Stimulated activated CD8-positive, alpha-beta memory T cell treated with anti-CD3 and anti-CD28 coated beads, Interleukin-7, amount 100 ng/mL, for 24 hours (primary cell): ENCODE data around the gene TRIM2.

Experiments used
- DNase-seq: peaks from one replicate; pipeline ENCODE4 v3.0.0-alpha.2; 2020; ENCODE audit warnings: low read depth

Gene TRIM2

DNA sequence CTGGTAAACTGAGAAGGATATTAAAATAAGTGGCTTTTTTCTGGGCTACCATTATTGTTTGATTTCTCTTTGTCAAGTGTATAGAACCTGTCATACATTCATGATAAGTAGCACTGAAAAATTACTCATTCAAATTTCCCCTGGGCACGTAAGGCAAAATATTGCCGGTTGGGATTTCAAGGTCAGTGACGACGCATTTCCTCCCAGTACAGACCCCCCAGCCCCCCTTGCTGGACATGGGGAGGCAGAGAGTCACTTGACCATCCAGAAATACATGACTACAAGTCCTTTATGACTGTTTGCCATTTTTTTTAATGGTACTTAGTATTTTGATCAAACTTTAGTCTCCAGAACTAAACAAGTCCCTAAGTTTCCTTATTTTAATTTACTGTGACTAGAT lies 133.4 kb downstream of the TRIM2 start:
- DNase-seq, result no peak

DNA sequence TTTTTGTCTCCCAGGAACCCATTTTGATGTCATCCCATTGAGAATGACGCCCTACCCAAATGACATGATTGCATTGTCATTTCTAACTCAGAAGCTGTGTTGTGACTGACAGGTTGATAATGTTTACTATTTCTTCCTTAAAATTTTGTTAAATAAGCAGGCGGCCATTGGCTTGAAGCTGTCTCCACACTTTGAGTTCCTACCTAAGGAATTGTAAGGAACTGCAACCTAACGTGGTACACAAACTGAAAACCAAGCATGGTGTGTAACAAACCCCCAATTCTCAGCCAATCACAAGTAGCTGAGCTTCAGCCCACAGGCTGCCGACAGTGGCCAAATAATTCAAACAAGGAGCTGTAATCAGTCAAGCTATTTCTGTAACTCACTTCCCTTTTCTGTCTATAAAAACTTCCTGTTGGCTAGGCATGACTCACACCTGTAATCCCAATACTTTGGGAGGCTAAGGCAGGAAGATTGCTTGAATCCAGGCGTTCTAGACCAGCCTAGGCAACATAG lies 137.4 kb downstream of the TRIM2 start:
- no peak for DNase-seq

DNA sequence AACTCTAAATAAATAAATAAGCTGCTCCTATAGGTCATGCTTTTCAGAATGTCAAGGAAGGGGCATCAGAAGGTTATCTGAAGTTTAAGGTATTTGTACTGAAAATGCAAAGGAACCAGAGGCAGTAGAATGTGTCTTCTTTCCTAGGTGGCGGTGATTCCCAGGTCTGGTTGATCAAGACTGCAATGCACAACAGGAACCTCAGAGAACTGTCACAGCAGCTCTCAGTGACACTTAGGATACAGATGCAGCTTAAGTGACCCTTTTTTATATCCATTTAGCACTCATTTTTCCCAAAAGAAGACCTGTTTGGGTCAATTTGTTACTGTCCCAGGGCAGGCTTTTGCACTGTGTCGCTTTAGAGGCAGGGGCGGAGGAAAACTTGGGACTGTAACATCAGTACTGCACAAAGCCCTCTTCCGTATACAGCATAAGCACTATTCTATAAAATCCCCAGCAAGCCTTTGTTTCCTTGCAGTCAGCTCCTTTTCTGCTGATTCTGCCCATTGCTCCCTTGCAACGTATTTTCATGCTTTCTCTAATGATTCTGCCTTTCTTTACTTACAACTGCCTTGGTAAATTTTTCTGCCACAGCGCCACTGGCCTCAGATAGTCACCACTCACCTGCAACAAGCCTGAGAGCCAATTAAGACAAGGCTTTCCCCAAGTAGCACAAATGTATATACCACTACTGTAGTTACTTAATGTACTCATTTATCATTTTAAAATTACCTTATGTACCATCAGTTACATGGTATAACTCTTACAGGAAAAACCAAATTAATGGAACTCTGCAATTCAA lies 138.7 kb downstream of the TRIM2 start:
- DNase-seq, result no peak

DNA sequence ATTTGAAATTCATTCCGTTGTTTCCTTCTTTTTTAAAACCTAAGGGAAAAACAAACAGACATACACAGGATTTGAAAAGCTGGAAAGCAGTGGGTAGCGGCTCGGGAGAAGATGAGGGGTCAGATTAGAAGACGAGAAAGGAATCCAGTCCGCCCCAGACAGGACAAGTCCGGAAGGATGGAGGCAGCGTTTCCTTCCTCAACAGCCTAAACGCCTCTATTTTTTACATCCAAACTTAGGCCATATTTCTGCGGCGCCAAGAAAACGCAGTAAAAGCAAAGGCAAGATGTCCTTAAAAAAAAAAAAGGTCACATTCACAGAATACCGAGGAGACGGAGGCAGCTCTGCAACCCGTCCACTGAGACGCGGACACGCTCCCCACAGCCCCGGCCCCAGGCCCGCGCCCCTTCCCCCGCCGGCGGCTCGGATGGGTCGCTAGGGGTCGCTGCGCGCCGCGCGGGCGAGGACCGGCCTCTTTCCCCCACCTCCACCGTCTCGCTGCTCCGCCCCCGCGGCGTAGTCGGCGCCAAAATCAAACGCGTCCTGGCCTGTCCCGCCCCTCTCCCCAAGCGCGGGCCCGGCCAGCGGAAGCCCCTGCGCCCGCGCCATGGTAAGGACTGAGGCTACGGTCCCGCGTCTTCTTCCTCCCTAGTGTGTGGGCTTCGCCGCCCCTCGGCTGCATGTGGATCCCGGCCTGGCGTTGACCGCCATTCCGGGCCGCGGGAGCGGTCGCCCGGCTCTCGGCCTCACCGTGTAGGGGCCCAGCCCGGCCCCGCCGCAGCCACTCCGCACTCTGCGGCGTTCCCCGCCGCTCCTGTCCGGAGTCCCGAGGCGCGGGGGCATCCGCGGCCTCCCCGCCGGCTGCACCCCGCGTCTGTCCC lies 140.1 kb downstream of the TRIM2 start, which contains the start of gene MND1:
Gene MND1 (plus strand): TSS at position 558 of the 881 bp plus-strand sequence. CDS start 50 bp downstream, at position 608.
- peak; percentile 85 for DNase-seq

DNA sequence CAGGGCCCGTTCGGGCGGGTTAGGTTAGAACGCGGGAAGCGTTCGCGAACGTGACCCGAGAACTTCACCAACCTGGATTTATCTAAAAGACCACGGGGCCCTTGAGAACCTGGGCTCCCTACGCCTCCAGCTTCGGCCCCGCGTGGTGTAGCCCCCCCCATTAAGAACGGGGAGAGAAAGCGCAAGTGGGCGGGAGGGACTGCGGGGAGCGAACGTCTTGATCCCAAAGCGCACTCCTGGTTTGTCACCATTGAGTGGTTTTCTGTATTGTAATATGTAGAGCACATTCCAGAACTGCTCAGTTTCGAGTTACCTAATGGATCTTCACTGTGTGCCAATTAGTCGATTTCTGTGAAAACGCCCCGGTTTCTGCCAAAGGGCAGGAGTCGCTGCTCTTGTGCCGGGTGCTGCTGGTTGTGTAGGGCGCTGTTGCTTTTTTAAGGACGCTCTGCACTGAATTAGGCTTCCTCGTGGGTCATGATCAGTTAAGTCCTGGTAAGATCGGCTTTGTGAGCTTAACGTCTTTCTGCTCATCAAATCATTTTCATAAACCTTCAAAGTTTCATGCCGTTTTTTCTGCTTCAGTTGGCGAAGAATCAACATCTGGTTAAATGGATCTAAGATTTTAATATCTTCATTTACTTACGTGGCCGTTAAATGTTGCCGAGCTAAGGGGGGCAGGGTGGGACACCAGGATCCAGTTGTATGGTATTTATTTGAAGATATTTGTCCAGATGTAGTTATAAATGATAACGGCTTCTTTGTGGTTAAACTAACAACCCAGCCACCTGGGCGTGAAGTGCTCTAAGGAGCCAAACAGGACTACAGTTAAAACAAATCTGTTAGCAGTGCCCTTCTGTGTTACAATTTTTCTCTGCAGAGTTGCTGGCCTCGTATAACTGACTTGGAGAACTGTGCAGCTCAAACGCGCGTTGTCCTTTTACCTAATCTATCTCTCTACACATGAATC lies 141.1 kb downstream of the TRIM2 start:
- no peak for DNase-seq

DNA sequence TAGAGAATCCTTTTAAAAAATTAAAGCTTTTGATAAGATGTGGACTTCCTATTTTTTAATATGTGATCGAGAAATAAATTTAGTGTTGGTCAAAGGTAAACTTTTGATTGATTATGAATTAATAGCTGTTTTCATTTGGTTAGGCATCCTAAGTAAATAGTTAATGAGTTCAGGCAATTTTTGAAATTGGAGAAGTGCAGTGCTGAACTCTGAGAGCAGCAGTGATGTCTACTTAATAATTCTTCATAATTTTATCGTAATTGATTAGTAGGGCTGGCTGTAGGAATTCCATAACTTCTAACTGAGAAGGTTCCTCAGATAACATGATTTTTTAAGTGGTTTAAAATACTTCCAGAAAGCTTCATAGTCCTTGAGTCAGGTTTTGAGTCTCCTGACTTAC lies 141.8 kb downstream of the TRIM2 start:
- no peak for DNase-seq

DNA sequence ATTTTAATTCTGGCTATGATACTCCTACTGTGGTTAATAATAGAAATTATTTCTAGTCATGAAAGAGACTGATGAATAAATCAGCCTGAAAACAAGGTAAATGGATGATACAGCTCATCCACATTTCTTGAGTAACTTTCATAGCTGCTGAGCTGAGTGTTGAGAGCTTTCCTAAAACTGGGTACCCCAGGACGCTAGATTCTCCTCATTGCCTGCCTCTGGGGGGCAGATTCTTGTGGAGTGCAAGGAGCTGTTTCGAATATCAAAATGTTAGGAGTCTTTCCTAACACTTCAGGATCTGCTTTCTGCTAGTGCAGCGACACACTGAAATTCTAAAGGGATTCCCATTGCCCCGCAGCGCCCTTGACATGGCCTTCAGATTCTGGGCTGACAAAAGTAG lies 142.3 kb downstream of the TRIM2 start:
- DNase-seq, result no peak

DNA sequence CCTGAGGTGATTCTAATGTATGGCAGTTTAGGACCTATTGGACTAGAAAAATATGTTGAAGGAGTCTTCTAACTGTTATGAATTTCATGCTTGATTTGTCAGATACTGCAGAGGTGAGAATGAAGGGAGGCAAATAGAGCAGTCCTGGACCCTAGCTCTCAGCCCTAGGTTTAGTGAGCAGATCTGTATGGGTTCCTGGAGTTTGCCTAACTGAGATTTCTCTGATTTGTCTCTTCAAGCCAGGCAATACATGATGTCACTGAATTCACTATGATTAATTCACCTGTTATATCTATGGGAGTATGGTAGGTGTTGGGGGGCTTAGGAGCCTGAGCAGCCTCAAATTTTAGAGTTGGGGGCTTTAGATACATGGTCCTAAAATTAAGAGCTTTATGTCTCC lies 142.9 kb downstream of the TRIM2 start:
- DNase-seq, result no peak

DNA sequence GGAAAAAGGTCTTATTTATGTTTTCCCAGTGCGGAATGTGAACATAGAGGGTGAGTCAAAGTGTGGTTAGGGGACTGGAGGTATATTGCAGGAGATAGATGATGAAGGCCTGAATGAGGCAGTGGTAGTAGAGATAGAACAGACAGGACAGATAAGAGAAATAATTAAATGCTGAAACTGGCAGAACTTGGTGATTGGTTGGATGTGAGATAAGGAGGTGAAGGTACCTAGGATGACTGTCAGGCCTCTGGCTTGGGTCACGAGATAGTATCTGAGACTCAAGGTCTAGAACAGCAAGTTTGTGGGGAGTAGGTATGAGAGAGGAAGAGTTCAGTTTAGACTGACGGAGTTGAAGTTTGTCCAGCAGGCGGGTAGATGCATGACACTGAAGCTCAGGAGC lies 143.8 kb downstream of the TRIM2 start:
- no peak for DNase-seq

DNA sequence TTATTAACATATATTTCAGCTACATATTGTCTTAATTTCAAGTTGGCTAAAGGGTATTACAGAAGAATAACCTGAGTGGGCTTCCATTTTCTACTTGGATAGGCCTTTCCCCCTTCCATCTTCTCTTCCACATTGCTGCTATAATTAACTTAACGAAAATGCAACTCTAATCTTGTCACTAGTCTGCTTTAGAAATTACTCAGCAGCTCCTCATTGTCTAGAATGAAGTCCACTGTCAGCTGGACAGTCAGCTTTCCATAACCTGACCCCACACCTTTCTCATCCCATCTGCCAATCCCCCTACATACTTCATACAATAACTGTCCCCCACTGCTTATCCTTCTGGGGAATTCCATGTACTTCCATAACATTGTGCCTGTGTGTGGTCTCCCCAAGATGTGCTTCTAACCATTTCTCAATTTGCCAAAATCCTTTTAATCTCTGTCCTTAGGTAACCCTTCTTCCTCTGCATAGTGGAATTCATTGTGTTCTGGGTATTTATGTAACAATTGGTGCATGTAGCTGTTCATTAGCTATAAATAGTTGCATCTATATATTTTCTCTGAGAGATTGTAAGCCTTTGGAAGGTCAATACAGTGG lies 145.1 kb downstream of the TRIM2 start:
- no peak for DNase-seq

DNA sequence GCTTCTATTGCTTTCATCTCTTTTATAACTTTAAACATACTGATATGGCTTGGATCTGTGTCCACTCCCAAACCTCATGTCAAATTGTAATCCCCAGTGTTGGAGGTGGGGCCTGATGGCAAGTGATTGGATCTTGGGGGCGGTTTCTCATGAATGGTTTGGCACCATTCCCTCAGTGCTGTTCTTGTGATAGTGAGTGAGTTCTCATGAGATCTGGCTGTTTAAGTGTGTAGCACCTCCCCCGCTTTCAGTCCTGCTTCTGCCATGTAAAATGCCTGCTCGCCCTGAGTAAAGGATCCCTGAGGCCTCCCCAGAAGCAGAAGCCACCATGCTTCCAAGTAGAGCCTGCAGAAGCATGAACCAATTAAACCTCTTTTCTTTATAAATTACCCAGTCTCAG lies 157.9 kb downstream of the TRIM2 start:
- DNase-seq, result no peak

DNA sequence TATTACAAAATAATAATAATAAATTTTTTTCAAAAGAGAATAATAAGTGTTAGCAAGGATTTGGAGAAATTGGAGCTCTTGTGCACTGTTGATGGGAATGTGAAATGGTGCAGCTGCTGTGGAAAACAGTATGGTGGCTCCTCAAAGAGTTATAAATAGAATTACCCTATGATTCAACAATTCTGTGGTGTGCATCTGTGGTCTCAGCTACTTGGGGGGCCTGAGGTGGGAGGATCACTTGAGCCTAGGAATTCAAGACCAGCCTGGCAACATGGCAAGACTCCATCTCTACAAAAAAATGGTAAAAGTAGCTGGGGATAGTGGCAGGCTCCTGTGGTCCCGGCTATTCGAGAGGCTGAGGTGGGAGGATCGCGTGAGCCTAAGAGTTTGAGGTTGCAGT lies 159.8 kb downstream of the TRIM2 start:
- no peak for DNase-seq

DNA sequence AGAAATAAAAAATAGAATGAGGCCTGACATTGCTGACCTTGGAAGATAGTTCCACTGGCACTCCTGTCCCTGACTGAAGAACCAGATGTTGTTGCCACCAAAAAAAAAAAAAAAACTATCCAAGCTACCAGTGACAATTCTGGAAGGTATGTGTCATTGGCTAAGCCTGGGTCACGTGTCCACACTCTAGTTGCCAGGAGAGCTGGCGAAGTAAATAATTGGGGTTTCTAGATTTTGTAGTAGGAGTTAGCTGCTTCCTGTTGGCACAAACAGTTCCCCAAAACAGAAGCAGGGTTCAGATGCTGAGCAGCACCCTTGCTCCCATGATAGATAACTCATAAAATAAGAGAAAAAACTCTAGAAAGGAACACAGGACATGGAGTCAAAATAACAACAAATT lies 160.8 kb downstream of the TRIM2 start:
- no peak for DNase-seq

DNA sequence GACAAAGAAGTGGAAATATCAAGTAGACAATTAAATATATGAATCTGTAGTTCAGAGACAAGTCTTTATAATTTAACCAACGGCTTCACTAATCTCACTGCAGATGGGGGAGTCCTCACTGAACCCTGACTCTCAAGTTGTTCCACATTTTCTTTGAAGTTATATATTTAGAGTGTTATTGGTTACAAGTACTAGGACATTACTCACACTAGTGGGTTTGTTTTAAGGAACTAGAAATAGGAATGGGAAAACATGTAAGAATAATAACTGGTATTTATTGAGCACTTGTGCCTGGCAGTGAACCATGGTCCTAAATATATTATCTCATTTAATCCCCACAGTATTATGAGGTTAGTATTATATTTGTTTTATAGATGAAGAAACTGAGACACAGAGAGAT lies 162.2 kb downstream of the TRIM2 start:
- DNase-seq, result no peak

DNA sequence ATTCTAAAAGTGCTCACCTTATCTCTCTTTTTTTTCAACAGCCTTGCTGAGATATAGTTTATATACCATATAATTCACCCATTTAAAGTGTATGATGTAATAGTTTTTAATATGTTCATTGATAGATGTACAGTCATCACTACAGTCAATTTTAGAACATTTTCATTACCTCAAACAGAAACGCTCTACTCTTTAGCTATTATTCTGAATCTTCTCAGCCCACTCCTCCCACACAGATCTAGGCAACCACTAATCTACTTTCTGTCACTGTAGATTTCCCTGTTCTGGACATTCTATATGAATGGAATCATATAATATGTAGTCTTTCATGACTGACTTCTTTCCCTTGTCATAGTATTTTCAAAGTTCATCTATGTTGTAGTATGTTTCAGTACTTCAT lies 162.8 kb downstream of the TRIM2 start:
- DNase-seq, result no peak

DNA sequence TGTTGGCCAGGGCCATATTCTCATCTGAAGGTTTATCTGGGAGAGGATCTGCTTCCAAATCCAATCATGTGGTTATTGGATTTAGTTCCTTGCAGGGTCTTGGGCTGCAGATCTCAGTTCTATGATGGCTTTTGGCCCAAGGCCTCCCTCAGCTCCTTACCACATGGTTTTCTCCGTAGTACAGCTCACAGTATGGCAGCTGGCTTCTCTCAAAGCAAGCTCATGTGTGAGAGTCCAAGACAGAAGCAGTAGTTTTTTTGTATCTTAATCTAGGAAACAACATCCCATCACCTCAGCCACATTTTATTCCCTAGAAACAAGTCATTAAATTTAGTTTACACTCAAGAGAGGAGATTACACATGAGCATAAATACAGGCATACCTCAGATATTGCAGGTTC lies 164.8 kb downstream of the TRIM2 start:
- no peak for DNase-seq

DNA sequence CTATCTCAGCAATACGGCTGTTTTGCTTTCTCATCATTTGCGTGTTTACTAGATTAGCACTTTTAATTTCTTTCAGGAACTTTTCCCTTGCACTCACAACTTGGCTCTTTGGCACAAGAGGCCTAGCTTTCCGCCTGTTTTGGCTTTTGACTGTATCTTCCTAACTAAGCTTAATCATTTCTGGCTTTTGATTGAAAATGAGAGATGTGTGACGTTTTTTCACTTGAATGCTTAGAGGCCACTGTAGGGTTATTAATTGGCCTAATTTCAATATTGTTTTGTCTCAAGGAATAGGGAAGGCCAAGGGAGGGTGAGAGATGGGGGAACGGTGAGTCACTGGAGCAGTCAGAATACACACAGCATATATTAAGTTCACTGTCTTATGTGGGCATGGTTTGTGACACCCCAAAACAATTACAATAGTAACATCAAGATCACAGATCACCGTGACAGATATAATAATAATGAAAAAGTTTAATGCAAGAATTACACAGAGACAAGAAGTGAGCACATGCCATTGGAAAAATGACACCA lies 167.5 kb downstream of the TRIM2 start:
- no peak for DNase-seq

DNA sequence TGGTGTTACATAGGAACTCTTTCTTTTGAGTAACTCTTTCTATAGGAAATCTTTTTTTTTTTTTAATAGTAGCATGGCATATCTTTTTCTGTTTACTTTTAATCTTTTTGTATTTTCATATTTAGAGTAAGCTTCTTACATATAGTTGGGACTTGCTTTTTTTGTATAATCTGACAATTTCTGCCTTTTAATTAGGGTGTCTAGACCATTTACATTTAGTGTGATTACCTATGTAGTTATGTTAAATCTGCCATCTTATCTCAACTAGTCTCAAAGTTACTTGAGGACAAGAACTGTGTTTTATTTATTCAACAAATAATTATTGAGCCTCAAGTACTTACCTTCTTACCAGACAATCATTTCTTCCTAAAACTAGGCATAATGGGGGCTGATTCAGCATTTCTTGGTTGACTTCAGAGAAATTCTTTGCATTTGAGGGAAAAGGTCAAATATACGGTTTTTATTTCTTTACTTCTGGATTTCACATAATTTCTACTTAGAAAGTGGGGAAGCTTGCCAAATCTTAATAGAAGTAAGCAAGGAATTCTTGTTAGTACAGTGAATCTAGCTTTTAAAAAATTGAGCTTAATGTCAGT lies 168.8 kb downstream of the TRIM2 start:
- no peak for DNase-seq

DNA sequence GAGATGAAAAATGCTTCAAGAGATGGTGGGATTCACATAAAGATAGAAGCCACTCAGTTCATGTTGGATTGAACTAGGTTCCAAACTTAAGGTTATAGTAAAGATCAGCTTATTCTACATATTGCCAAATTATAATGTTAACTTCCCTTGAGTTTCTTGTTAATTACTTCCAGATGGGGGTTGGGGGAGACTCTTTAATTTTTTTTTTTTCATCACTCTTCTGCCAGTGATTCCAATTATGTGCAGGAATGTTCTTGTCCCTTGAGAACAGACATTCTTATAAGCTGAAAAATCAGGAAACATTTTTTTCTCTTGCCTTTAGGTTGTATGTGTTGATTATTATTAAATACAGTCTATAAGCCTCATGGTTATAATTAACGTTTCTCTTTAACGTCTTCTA lies 170.2 kb downstream of the TRIM2 start:
- no peak for DNase-seq

DNA sequence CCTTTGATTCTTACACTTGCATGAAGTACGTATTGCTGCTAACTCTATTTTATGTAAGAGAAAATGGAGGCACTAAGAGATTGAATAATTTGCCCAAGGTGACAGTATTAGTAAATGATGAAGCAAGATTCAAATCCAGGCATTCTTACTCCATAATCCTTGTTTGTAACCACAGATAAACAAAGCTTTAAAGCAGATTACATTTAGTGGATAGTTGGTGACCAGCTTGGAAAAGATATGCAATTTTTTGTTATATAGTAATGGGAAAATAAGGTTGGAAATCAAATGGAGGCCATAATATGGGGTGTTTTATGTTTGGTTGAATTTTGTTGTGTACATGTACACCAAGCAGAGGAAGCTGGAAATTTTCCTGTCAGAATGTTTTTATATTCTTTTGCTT lies 171.1 kb downstream of the TRIM2 start:
- DNase-seq, result no peak

DNA sequence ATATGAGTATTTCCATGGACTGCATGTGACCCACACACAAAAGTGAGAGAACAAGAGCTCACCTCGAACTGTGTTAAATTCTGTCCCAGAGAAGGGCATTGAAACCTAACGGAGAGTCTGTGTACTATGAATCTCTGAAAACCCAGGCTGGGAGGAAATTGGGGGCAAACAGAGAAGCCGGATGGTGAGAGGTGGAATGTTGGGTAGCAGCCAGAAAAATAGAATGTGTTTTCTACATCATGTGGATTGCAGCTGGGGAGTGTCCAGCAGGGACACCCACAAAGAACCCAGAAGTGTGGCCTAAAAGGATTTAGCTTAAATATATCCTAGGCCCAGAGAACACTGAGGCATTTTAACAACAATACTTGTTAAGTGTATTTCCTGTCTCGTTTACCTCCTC lies 178.9 kb downstream of the TRIM2 start:
- no peak for DNase-seq
